HG02610 (cell line): ENCODE results near the gene MYPOP.
"Not testable (repeated sequence)": the region's sequence is repeated elsewhere in the genome, so short reads cannot be mapped to it uniquely, and the experiment has no call there.

Source experiments
- ATAC-seq: cut with Tn5 transposase; IDR thresholded peaks from one replicate; pipeline ENCODE4 v1.9.1; 2021; ENCODE audit warnings: mild to moderate bottlenecking, moderate library complexity; ENCODE audit not compliant: unreplicated experiment

Gene MYPOP

GRCh38 chr19:45911291-45911690 lies 8.9 kb upstream of the MYPOP start:
- ATAC-seq = no peak

- ATAC-seq = no peak
Measured at GRCh38 chr19:45908956-45909355, 6.5 kb upstream of the MYPOP start.

DNA sequence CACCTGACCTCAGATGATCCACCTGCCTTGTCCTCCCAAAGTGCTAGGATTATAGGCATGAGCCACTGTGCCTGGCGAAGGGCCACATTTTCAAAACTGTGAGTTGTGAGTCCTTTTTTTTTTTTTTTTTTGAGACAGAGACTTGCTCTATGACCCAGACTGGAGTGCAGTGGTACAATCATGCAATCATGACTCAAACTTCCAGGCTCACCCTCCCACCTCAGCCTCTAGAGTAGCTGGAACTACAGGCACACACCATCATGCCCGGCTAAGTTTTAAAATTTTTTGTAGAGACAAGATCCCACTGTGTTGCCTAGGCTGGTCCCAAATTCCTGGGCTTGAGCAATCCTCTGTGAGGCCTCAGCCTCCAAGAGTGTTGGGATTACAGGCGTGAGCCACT lies 3.8 kb upstream of the MYPOP start:
- no peak for ATAC-seq

GRCh38 chr19:45905011-45905410 lies 2.6 kb upstream of the MYPOP start:
- ATAC-seq = no peak

- ATAC-seq = peak; percentile 82
Measured at GRCh38 chr19:45902651-45903625, 525 bp upstream of the MYPOP start.

DNA sequence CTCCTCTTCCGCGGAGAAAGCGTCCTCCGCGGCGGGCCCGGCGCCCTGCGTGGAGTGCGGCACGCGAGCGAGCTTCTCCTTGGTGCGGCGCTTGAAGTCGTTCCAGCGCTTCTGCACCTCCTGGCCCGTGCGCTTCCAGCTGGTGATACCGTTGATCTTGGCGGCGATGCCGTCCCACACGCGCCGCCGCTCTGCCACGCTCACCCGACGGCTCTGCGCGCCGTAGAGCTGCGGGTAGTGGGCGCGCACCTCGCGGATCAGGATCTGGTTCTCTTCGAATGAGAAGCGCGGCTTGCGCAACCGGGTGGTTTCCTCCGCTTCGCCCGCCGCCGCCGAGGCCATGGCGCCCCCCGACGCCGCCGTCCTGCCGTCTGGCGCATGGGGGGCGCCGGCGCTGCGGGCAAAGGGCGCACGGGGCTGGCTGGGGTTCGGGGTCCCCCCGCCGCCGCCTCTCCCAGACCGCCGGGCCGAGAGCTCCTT lies 941 bp downstream of the MYPOP start:
- ATAC-seq = no peak

GRCh38 chr19:45900738-45901431 lies 1.5 kb downstream of the MYPOP start:
- no peak for ATAC-seq

- ATAC-seq = no peak
Measured at GRCh38 chr19:45899919-45900589, 2.4 kb downstream of the MYPOP start.

DNA sequence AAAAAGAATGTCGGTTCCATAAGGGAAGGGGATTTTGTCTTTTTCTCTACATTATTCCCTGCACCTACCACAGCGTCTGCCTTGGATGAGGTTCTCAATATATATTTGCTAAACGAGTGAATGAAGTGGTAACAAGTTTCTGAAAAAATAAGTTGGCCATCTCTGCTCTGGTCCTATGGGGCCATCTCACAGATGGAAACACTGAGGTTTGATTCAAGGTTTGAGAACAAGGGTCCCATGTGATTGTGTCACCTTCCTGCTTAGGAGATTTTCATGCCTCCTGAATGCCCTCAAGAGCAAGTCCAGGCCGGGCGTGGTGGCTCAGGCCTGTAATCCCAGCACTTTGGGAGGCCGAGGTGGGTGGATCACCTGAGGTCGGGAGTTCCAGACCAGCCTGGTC lies 3.2 kb downstream of the MYPOP start:
- no peak for ATAC-seq

GRCh38 chr19:45897261-45897812 lies 5.1 kb downstream of the MYPOP start:
- no peak for ATAC-seq

- not testable (repeated sequence) for ATAC-seq
Measured at GRCh38 chr19:45895983-45896599, 6.3 kb downstream of the MYPOP start.

DNA sequence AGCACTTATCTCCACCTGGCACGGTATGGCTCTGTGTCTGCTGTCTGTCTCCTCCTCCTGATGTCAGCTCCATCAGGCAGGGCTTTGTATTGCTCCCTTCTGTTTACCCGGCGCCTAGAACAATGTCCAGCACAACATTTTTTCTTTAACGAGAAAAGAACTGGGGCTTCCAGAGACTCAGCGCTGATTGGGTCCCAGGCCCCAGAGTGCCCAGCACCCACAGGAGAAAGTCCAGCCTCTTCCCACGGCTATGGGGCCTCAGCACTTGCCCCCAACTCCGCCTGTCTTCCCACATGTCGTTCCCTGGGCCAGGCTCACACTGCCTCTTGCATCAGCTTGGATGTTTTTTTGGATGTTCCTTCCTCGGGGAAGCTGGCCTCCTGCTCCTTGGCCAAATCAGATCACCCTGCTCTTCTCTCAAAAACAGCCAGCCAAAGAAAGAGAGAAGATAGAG lies 6.9 kb downstream of the MYPOP start:
- no peak for ATAC-seq

GRCh38 chr19:45890877-45891276 lies 11.5 kb downstream of the MYPOP start:
- no peak for ATAC-seq

GRCh38 chr19:45889210-45889885 lies 13.1 kb downstream of the MYPOP start:
- ATAC-seq = no peak

DNA sequence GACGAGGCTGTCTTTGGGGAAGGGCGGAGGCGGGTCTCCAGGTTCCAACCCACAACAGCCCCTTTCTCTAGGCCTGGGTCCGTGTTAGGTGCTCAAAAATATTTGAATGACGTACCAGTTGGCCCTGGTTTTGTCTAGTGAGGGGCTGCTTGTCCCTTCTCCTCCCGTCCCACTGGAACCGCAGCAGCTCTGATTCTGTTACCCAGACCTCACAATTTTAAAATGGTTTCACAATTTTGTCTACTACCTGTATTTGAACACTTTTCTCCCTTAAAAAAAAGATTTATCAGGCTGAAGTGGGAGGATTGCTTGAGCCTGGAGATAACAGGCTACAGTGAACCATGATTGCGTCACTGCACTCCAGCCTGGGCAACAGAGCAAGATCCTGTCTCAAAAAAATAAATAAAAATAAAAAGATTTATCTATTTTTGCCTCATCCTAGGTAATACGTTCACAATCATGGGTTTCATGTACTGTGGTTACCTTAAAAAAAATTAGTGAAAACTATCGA lies 15.2 kb downstream of the MYPOP start:
- ATAC-seq = no peak

- ATAC-seq = peak; percentile 46
Measured at GRCh38 chr19:45886427-45887199, 15.8 kb downstream of the MYPOP start.

- ATAC-seq = peak; percentile 46
Measured at GRCh38 chr19:45885556-45886426, 16.6 kb downstream of the MYPOP start, which contains the start of gene IRF2BP1. Gene IRF2BP1 (minus strand): TSS chr19:45886141. CDS start chr19:45885774, 367 bp downstream.
